Measurements from ENCODE around the gene TMX4. TPM values are rescaled to one million over a fixed set of nuclear protein-coding genes. Genes with fewer than 3 reads are reported as not detected.
"Not testable (repeated sequence)": the region's sequence is repeated elsewhere in the genome, so short reads cannot be mapped to it uniquely, and the experiment has no call there.

Gene TMX4
- total RNA-seq, 1 donor from 2014 or later, result 28.6 TPM

GRCh38 chr20:7959484-7959883 lies 60.1 kb downstream of the TMX4 start:
- Mint-ChIP-seq H3K27ac (ENCODE audit: unreplicated experiment) (no peak overlapping the region), H3K27me3 (ENCODE audit: unreplicated experiment) (peaks cover 22% of the 10 kb centered on the region)
- no peak for DNase-seq (ENCODE audit: extremely low spot score, unreplicated experiment)

DNA sequence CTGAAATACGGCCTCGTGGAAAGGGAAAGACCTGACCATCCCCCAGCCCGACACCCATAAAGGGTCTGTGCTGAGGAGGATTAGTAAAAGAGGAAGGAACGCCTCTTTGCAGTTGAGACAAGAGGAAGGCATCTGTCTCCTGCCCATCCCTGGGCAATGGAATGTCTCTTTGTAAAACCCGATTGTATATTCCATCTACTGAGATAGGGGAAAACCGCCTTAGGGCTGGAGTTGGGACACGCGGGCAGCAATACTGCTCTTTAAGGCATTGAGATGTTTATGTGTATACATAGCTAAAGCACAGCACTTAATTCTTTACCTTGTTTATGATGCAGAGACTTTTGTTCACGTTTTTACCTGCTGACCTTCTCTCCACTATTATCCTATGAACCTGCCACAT lies 63.0 kb downstream of the TMX4 start:
- not testable (repeated sequence) for H3K4me3 Mint-ChIP-seq (ENCODE audit: unreplicated experiment); H3K9me3 Mint-ChIP-seq (ENCODE audit: unreplicated experiment); H3K27ac Mint-ChIP-seq (ENCODE audit: unreplicated experiment); H3K36me3 Mint-ChIP-seq (ENCODE audit: unreplicated experiment); H3K4me1 Mint-ChIP-seq (ENCODE audit: unreplicated experiment); DNase-seq (ENCODE audit: extremely low spot score, unreplicated experiment)
- peaks cover 30% of the 10 kb centered on the region for H3K27me3 Mint-ChIP-seq (ENCODE audit: unreplicated experiment)

More at GRCh38 chr20:7959484-7959883, 60.1 kb downstream of the TMX4 start:
- no peaks in the 10 kb centered on the region for H3K9me3 Mint-ChIP-seq (ENCODE audit: unreplicated experiment)
- no peaks in the 10 kb centered on the region for H3K36me3 Mint-ChIP-seq (ENCODE audit: unreplicated experiment)
- no peaks in the 10 kb centered on the region for H3K4me1 Mint-ChIP-seq (ENCODE audit: unreplicated experiment)
- no peak for TF ChIP-seq CTCF (IDR thresholded peaks at IDR 0.05)
- H3K4me3 Mint-ChIP-seq (ENCODE audit: unreplicated experiment), result no peak overlapping the region

GRCh38 chr20:7950387-7950786 lies 69.2 kb downstream of the TMX4 start:
- Mint-ChIP-seq H3K27me3 (ENCODE audit: unreplicated experiment) (peaks cover 45% of the 10 kb centered on the region), H3K9me3 (ENCODE audit: unreplicated experiment) (peaks cover 13% of the 10 kb centered on the region), H3K4me3 (ENCODE audit: unreplicated experiment) (no peak overlapping the region), H3K4me1 (ENCODE audit: unreplicated experiment) (no peaks in the 10 kb centered on the region), H3K36me3 (ENCODE audit: unreplicated experiment) (no peaks in the 10 kb centered on the region), H3K27ac (ENCODE audit: unreplicated experiment) (no peak overlapping the region)
- no peak for TF ChIP-seq CTCF (IDR thresholded peaks at IDR 0.05)
- no peak for DNase-seq (ENCODE audit: extremely low spot score, unreplicated experiment)

DNA sequence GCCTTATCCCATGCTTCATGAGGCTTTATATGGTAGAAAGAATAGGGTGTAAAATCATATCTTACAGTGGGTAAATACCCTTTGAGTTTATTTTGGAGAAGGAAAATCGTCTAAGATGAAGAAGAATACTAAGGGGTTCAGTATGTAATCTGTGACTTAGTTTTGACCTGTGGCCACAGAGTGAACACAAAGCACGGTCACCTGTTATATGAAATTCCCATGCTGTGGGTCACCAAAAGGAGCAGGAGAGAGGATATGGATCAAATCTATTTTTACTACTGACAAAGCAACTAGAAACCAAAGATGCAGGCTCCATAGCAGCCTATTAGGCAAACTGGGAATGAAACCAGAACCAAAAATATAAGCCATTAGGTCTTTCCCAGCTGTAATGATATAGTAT lies 75.7 kb downstream of the TMX4 start:
- Mint-ChIP-seq H3K36me3 (ENCODE audit: unreplicated experiment) (no peaks in the 10 kb centered on the region), H3K27me3 (ENCODE audit: unreplicated experiment) (peaks cover 49% of the 10 kb centered on the region), H3K9me3 (ENCODE audit: unreplicated experiment) (peaks cover 17% of the 10 kb centered on the region), H3K27ac (ENCODE audit: unreplicated experiment) (no peak overlapping the region), H3K4me1 (ENCODE audit: unreplicated experiment) (no peaks in the 10 kb centered on the region), H3K4me3 (ENCODE audit: unreplicated experiment) (no peak overlapping the region)
- no peak for TF ChIP-seq CTCF (IDR thresholded peaks at IDR 0.05)
- DNase-seq (ENCODE audit: extremely low spot score, unreplicated experiment), result no peak

GRCh38 chr20:7940341-7940740 lies 79.2 kb downstream of the TMX4 start, which contains the start of gene HAO1:
TSS of gene HAO1 (minus strand) at chr20:7940458. CDS start at chr20:7940422, 36 bp downstream.
- no peak for TF ChIP-seq CTCF (IDR thresholded peaks at IDR 0.05)
- DNase-seq (ENCODE audit: extremely low spot score, unreplicated experiment), result no peak
- no peak within 1 kb of the TSS for H3K27ac Mint-ChIP-seq (ENCODE audit: unreplicated experiment)

DNA sequence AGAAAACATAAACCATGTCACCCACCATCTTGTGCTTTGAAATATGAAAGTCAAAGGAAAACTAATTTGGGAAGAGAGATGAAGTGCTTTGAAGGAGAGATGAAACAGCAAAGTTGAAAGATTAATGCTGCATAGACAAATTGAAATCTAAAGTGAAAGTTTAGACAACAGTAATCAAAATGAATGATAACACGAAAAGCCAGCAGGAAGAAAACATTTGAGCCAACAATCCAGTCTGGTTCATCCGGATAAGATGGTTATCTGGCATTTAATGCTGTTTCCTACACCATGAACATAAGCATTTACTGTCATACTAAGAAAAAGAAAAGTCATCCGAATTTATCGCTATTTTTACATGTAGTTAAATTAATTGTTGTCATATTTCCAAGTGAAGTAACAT lies 79.9 kb downstream of the TMX4 start:
- no peak for TF ChIP-seq CTCF (IDR thresholded peaks at IDR 0.05)
- H3K36me3 Mint-ChIP-seq (ENCODE audit: unreplicated experiment), result no peaks in the 10 kb centered on the region
- H3K27ac Mint-ChIP-seq (ENCODE audit: unreplicated experiment), result no peak overlapping the region
- DNase-seq (ENCODE audit: extremely low spot score, unreplicated experiment), result no peak
- H3K27me3 Mint-ChIP-seq (ENCODE audit: unreplicated experiment), result peaks cover 36% of the 10 kb centered on the region
- H3K4me3 Mint-ChIP-seq (ENCODE audit: unreplicated experiment), result no peak overlapping the region
- no peaks in the 10 kb centered on the region for H3K4me1 Mint-ChIP-seq (ENCODE audit: unreplicated experiment)
- peaks cover 4% of the 10 kb centered on the region for H3K9me3 Mint-ChIP-seq (ENCODE audit: unreplicated experiment)

More at GRCh38 chr20:7940341-7940740, 79.2 kb downstream of the TMX4 start, which contains the start of gene HAO1:
- Mint-ChIP-seq H3K4me1 (ENCODE audit: unreplicated experiment) (no peaks in the 10 kb centered on the region), H3K36me3 (ENCODE audit: unreplicated experiment) (no peaks in the 10 kb centered on the region), H3K4me3 (ENCODE audit: unreplicated experiment) (no peak within 1 kb of the TSS), H3K27me3 (ENCODE audit: unreplicated experiment) (peaks cover 34% of the 10 kb centered on the region), H3K9me3 (ENCODE audit: unreplicated experiment) (peaks cover 4% of the 10 kb centered on the region)
